ENCODE results near the gene TBC1D19. TPM values are rescaled to one million over a fixed set of nuclear protein-coding genes. Genes with fewer than 3 reads are reported as not detected.
"Not testable (repeated sequence)": the region's sequence is repeated elsewhere in the genome, so short reads cannot be mapped to it uniquely, and the experiment has no call there.

TBC1D19 gene
- total RNA-seq, 8 experiments from 2014 or later, result 8.6 to 36.4 (median 18.0) TPM

DNA sequence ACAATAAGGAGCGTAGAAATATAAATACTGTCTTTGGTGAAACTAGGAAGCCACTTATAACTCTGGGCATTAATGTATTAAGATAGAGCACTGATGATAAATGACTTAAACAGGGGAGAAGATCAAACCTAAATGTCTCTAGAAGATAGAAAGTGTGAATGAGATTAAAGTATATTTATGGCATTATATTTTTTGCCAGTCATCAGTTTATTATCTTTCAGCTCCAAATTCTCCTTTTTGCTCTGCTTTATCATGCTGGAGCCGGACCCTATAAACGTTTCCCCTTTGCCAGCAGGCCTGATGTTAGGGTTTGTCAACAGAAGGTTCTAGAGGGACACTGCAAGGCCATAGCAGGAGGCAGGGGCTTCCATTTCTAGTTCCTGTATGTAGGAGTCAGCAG is 76.4 kb downstream of the TBC1D19 start:
- WGBS, 10 experiments, result 88 to 100% (median 100%) methylated on average over 1 to 3 of the region's 3 CpGs; no CpG with 5 or more reads in 1 of the 10 experiments
- no peak overlapping the region for H3K4me3 ChIP-seq
- in situ Hi-C loops (cut with MboI; ENCODE audit: low pct_unique_long_range_greater_than_20kb in 2 of 9, low sequenced_read_pairs in 9 of 9, unreplicated experiment in 9 of 9), result no loop called here
- H3K27ac ChIP-seq, result no peak overlapping the region
- ATAC-seq (replicated peaks in 6 of 8), result no peak
- no peaks in the 10 kb centered on the region for H3K4me1 ChIP-seq (replicated peaks in 1 of 2)

DNA sequence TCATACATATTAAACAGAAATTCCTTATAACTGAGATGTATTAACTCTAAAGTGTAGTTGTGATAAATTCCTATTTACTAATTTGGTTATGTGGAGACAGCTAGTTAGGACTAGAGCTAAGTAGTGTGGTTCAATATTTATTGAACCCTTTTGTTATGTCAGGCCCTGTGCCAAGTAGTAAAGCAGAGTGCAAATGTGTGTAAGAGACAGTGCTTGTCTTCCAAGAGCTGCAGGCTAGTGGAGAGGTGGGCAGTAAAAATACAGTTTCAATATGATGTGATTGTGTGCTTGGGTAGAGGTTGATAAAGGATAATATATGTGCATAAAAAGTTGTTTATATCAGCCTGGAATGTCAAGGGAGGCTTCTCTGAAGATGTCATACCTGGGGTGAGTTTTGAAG is 80.0 kb downstream of the TBC1D19 start:
- Histone ChIP-seq H3K4me1 (replicated peaks in 1 of 2) (peaks cover 4 to 5% of the 10 kb centered on the region in 2 donors), H3K27ac (no peak overlapping the region), H3K4me3 (no peak overlapping the region)
- in situ Hi-C loops (cut with MboI; ENCODE audit: low pct_unique_long_range_greater_than_20kb in 2 of 9, low sequenced_read_pairs in 9 of 9, unreplicated experiment in 9 of 9), result no loop called here
- peak in 1 of 8 experiments; percentile 82 for ATAC-seq (replicated peaks in 6 of 8)

DNA sequence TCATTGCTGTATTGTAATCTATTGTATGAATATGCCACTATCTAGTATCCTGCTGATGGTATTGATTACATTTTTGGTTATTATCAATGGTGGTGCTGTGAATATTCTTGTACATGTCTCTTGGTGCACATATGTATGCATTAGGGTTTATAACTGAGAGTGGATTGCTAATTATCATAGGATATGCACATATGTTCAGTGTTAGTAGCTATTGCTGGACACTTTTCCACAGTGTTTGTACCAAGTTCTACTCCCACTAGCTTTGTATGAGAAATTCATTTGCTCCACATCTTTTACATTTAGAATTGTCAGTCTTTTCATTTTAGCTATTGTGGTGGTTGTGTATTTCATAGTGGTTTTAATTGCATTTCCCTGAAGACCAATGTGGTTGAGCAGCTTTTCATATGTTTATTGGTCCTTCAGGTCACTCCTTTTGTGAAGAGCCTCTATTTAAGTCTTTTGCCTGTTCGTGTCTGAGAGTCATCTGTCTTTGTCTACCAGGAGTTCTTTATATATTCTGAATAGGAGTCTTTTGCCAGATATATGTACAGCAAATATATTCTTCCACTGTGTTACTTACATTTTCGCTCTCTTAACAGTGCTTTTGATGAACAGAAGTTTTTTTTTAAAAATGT is 87.1 kb downstream of the TBC1D19 start:
- 4 to 100% (median 30%) methylated on average over 1 to 2 of the region's 2 CpGs; no CpG with 5 or more reads in 1 of the 10 experiments for WGBS, 10 experiments
- ATAC-seq (replicated peaks in 6 of 8), result peak; percentile 72 to 91 (median 82)
- in situ Hi-C loops (cut with MboI; ENCODE audit: low pct_unique_long_range_greater_than_20kb in 2 of 9, low sequenced_read_pairs in 9 of 9, unreplicated experiment in 9 of 9), result no loop called here
- peak overlapping the region in 1 of 2 donors; percentile 56 for H3K27ac ChIP-seq
- no peak overlapping the region for H3K4me3 ChIP-seq
- peaks cover 18 to 44% of the 10 kb centered on the region in 2 donors for H3K4me1 ChIP-seq (replicated peaks in 1 of 2)

DNA sequence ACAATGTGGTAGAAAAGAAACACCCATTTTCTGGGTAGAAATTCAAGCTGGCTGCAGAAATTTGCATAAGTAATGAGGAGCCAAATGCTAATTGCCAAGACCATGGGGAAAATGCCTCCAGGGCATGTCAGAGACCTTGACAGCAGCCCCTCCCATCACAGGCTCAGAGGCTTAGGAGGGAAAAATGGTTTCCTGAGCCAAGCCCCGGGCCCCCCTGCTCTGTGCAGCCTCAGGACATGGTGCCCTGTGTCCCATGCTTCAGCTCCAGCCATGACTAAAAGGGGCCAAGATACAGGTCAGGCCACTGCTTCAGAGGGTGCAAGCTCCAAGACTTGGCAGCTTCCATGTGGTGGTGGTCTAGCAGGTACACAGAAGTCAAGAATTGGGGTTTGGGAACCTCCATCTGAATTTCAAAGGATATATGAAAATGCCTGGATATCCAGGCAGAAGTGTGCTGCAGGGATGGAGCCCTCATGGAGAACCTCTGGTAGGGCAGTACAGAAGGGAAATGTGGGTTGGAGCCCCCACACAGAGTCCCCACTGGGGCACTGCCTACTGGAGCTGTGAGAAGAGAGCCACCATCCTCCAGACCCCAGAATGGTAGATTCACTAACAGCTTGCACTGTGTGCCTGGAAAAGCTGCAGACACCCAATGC is 95.3 kb downstream of the TBC1D19 start:
- 67 to 100% (median 100%) methylated on average over 1 of the region's 1 CpG; no CpG with 5 or more reads in 7 of the 10 experiments for WGBS, 10 experiments
- H3K4me1 ChIP-seq (replicated peaks in 1 of 2); H3K4me3 ChIP-seq; ATAC-seq (replicated peaks in 6 of 8); in situ Hi-C loops (cut with MboI; ENCODE audit: low pct_unique_long_range_greater_than_20kb in 2 of 9, low sequenced_read_pairs in 9 of 9, unreplicated experiment in 9 of 9); H3K27ac ChIP-seq: not testable (repeated sequence)

DNA sequence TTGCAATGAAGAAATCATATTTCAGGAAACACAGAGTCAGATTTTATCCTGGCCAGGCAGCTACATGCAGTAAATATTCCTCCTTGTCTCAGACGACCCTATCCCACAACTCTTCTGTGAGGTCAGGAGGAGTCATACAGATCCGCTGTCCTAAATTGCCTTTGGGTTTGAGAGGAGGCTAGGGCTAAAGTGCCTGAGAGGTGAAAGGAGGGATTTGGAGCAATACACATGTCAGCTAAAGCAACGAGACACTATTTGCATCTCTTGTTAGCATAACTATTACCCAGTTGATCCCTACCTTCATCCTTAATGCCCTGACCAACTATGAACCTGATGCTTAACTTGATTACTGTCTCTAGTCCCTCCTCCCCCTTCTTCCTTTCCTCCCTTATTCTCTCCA is 98.6 kb downstream of the TBC1D19 start:
- H3K27ac ChIP-seq, result no peak overlapping the region
- WGBS, 10 experiments, result 55 to 92% (median 83%) methylated on average over 1 to 3 of the region's 3 CpGs; no CpG with 5 or more reads in 1 of the 10 experiments
- H3K4me3 ChIP-seq, result no peak overlapping the region
- in situ Hi-C loops (cut with MboI; ENCODE audit: low pct_unique_long_range_greater_than_20kb in 2 of 9, low sequenced_read_pairs in 9 of 9, unreplicated experiment in 9 of 9), result no loop called here
- H3K4me1 ChIP-seq (replicated peaks in 1 of 2), result no peaks in the 10 kb centered on the region
- ATAC-seq (replicated peaks in 6 of 8), result no peak

DNA sequence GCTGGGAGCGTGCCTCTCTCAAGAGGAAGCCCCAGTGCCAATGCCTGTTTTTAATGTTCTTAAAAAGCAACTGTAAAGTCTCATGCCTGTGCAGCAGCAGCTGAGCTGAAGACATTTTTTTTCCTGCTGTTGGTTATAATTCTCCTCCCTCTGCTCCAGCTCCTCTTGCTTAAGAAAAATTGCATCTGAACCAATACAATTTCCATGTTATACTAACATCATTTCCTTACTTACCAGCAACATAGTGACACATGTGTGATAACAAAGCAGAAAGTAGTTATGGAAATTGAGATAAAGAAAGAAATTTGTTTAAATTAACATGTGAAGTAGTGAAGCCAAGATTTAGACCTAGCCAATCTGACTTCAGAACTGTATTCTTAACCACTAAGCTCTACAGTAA is 101.4 kb downstream of the TBC1D19 start:
- 40 to 100% (median 100%) methylated on average over 1 of the region's 1 CpG; no CpG with 5 or more reads in 4 of the 10 experiments for WGBS, 10 experiments
- peak in 3 of 8 experiments; percentile 56 to 75 (median 57) for ATAC-seq (replicated peaks in 6 of 8)
- Histone ChIP-seq H3K27ac (no peak overlapping the region), H3K4me3 (no peak overlapping the region), H3K4me1 (replicated peaks in 1 of 2) (no peaks in the 10 kb centered on the region)
- in situ Hi-C loops (cut with MboI; ENCODE audit: low pct_unique_long_range_greater_than_20kb in 2 of 9, low sequenced_read_pairs in 9 of 9, unreplicated experiment in 9 of 9), result no loop called here

DNA sequence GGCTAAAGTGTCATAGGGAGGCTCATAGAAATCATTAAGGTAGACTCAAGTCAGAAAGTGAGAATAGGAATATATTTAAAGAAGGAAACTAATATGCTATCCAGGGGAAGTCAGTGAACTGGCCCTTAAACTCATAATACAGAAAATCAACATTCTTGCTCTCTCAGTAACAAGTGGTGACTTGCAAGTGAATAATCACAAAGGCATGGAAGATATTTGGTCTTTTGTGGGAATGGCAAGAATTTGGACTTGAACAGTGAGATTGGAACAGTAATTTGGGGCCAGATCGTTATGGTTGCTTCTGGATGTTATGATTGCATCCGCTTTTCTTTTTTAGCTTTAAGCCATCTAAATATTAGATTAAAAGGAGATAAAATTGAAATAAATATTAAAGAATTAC is 103.8 kb downstream of the TBC1D19 start:
- H3K27ac ChIP-seq, result no peak overlapping the region
- no peak for ATAC-seq (replicated peaks in 6 of 8)
- H3K4me3 ChIP-seq, result no peak overlapping the region
- H3K4me1 ChIP-seq (replicated peaks in 1 of 2), result no peaks in the 10 kb centered on the region
- 32 to 100% (median 79%) methylated on average over 1 to 2 of the region's 2 CpGs for WGBS, 10 experiments
- in situ Hi-C loops (cut with MboI; ENCODE audit: low pct_unique_long_range_greater_than_20kb in 2 of 9, low sequenced_read_pairs in 9 of 9, unreplicated experiment in 9 of 9), result no loop called here

DNA sequence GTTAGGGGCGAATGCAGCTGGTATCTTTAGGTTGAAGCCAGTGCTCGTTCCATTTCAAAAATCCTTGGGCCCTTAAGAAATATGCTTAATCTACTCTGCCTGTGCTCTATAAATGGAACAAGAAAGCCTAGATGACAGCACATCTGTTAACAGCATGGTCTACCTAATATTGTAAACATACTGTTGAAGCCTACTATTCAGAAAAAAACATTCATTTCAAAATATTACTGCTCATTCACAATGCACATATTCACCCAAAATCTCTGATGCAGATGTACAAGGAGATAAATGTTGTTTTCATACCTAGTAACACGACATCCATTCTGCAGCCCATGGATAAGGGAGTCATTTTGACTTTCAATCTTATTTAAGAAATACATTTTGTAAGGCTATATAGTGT is 106.6 kb downstream of the TBC1D19 start:
- in situ Hi-C loops (cut with MboI; ENCODE audit: low pct_unique_long_range_greater_than_20kb in 2 of 9, low sequenced_read_pairs in 9 of 9, unreplicated experiment in 9 of 9), result no loop called here
- H3K27ac ChIP-seq, result no peak overlapping the region
- no peak overlapping the region for H3K4me3 ChIP-seq
- 17 to 96% (median 71%) methylated on average over 1 to 3 of the region's 3 CpGs; no CpG with 5 or more reads in 1 of the 10 experiments for WGBS, 10 experiments
- no peaks in the 10 kb centered on the region for H3K4me1 ChIP-seq (replicated peaks in 1 of 2)
- peak in 3 of 8 experiments; percentile 69 to 90 (median 86) for ATAC-seq (replicated peaks in 6 of 8)

DNA sequence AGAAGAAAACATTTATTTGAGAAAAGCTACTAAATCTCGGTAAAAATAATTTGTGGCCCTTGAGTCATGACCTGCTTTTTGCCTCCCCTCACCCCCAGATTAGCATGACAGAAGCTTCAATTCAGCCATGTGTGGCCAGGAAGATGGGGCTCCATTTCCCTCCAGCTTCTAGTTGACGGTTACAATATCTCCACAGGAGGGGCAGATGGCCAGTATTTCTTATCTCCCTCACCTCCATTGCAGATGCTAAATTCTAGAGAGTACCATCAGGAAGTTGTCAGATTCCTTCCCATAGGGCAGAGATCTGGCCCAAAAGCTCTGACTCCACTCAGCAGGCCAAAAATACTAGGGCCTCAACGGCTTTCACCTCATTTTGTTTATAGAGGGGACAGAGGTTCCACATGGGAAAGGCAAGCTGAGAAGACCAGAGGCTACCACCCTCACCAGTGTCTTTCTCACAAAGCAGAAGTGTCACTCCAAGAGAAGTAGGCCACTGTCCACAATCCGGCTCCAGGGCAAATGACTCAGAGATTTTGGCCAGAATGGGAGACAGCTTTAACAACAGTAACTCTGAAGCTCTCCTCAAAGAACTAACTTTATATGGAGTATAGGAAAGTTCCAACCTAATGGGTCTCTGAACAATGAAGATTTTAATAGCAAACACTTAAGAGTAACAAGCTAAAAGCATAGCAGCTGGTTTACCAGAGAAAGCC is 108.3 kb downstream of the TBC1D19 start:
- 65 to 100% (median 88%) methylated on average over 1 to 3 of the region's 4 CpGs; no CpG with 5 or more reads in 3 of the 10 experiments for WGBS, 10 experiments
- in situ Hi-C loops (cut with MboI; ENCODE audit: low pct_unique_long_range_greater_than_20kb in 2 of 9, low sequenced_read_pairs in 9 of 9, unreplicated experiment in 9 of 9), result no loop called here
- Histone ChIP-seq H3K4me3 (no peak overlapping the region), H3K27ac (no peak overlapping the region), H3K4me1 (replicated peaks in 1 of 2) (no peaks in the 10 kb centered on the region)
- ATAC-seq (replicated peaks in 6 of 8), result peak in 2 of 8 experiments; percentile 35 to 74

DNA sequence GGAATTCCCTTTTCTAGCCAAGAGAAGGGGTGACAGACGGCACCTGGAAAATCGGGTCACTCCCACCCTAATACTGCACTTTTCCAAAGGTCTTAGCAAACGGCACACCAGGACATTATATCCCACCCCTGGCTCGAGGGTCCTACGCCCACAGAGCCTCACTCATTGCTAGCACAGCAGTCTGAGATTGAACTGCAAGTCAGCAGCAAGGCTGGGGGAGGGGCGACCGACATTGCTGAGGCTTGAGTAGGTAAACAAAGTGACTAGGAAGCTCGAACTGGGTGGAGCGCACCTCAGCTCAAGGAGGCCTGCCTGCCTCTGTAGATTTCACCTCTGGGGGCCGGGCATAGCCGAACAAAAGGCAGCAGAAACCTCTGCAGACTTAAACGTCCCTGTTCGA is 110.2 kb downstream of the TBC1D19 start:
- ATAC-seq (replicated peaks in 6 of 8); H3K27ac ChIP-seq; H3K4me1 ChIP-seq (replicated peaks in 1 of 2); H3K4me3 ChIP-seq; in situ Hi-C loops (cut with MboI; ENCODE audit: low pct_unique_long_range_greater_than_20kb in 2 of 9, low sequenced_read_pairs in 9 of 9, unreplicated experiment in 9 of 9): not testable (repeated sequence)
- WGBS, 10 experiments, result 40 to 93% (median 80%) methylated on average over 1 to 9 of the region's 13 CpGs; no CpG with 5 or more reads in 5 of the 10 experiments

DNA sequence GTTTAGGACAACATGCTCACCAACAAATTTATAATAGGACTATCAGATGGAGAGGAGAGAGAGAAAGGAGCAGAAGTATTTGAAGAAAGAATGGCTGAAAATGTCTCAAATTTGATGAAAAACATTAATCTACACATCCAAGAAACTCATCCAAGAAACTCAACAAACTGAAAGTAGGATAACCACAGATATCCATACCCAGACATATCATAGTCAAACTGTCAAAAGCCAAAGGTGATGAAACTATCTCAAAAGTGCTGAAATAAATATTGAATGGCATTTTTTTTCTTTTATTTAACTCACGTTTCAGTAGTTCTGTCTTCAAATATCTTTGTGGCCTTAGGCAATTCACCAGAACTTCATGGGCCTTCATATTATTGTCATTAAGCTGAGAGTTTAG is 116.2 kb downstream of the TBC1D19 start:
- no peak for ATAC-seq (replicated peaks in 6 of 8)
- H3K27ac ChIP-seq, result no peak overlapping the region
- H3K4me1 ChIP-seq (replicated peaks in 1 of 2), result no peaks in the 10 kb centered on the region
- in situ Hi-C loops (cut with MboI; ENCODE audit: low pct_unique_long_range_greater_than_20kb in 2 of 9, low sequenced_read_pairs in 9 of 9, unreplicated experiment in 9 of 9), result loop anchor here in 3 of 9 experiments (25.0 kb wide), 1 partner anchor 238 kb away; no protein-coding TSS in a partner anchor
- no peak overlapping the region for H3K4me3 ChIP-seq
- 9 to 94% (median 87%) methylated on average over 1 of the region's 1 CpG; no CpG with 5 or more reads in 4 of the 10 experiments for WGBS, 10 experiments

DNA sequence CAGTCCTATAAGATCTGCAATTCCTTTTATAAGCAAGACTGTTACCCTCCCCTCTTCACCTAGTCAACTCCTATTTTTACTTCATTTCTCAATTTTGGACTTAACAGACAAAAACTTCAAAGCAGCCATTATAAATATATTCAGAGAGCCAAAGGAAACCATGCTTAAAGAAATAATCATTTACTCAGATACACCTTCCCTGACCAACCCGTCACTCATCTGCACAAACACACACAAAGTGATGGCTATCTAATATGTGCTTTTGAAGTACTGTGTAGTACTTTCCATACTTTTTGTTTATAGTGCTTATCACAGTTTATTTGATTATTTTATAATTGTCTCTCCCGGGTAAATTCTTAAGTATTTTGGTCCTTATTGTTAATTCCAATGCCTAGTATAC is 117.2 kb downstream of the TBC1D19 start:
- ATAC-seq (replicated peaks in 6 of 8), result no peak
- WGBS, 10 experiments, result 50 to 100% (median 85%) methylated on average over 1 to 2 of the region's 2 CpGs
- Histone ChIP-seq H3K4me3 (no peak overlapping the region), H3K4me1 (replicated peaks in 1 of 2) (no peaks in the 10 kb centered on the region), H3K27ac (no peak overlapping the region)
- in situ Hi-C loops (cut with MboI; ENCODE audit: low pct_unique_long_range_greater_than_20kb in 2 of 9, low sequenced_read_pairs in 9 of 9, unreplicated experiment in 9 of 9), result loop anchor here in 3 of 9 experiments (25.0 kb wide), 1 partner anchor 239 kb away; no protein-coding TSS in a partner anchor

DNA sequence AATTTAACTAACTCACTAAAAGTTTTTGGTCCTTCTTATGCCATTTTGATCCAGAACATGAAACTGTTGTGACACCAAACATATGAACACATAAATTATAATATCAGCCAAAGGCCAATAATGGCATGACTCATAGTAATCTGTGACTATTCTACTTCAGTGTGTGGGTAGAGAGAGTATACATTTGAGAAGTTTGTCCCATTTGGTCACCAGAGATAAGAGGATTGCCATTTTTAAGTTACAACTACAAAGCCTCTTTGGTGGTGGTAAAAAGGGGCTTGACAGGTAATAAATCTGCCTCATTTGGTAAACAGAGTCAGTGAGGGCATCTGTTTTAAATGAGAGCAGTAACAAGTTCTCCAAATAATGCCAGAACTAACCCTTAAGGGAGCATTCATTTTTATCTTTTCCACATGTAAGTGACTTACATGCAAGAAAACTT is 117.9 kb downstream of the TBC1D19 start:
- peak in 1 of 8 experiments; percentile 39 for ATAC-seq (replicated peaks in 6 of 8)
- no peak overlapping the region for H3K27ac ChIP-seq
- H3K4me3 ChIP-seq, result no peak overlapping the region
- in situ Hi-C loops (cut with MboI; ENCODE audit: low pct_unique_long_range_greater_than_20kb in 2 of 9, low sequenced_read_pairs in 9 of 9, unreplicated experiment in 9 of 9), result loop anchor here in 3 of 9 experiments (25.0 kb wide), 1 partner anchor 240 kb away; no protein-coding TSS in a partner anchor
- H3K4me1 ChIP-seq (replicated peaks in 1 of 2), result no peaks in the 10 kb centered on the region

All from motor neuron (in vitro differentiated cells).